ENCODE measurements around the gene KDELR3. TPM values are rescaled to one million over a fixed set of nuclear protein-coding genes. Genes with fewer than 3 reads are reported as not detected.

KDELR3 gene
- total RNA-seq, 2 experiments from 2014 or later = not detected

DNA sequence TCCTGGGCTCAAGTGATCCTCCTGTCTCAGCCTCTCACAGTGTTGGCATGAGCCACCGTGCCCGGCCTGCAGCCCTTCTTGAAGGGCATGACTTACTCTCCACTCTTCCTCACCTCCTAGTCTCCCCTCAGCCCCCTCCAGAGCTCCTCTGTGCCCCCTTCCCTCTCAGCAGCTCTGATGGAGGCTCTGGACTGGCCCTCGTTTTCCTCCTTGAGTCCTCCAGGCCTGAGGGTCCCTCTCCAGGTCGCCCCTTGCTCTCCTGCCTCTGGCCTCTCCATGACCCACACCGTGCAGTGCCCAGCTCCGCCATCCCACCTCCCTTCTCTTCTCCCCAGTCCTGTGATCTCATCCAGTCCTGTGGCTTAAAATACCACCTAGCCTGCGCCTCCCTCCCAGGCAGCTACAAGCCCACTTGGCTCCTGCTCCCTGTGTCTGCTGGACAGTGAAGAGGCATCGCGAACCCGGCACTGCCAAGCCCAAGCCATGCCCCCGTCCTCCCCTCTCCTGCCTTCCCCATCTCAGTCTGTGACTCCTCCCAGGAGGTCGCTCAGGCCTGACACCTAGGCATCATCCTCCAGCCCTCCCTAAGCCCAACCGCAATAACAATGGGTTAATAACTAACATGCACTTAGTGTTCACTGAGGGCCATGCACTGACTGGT, 24.8 kb upstream of the KDELR3 start:
- Histone ChIP-seq H3K4me3 (ENCODE audit: low read depth, low read length, poor library complexity, severe bottlenecking) (no peak overlapping the region), H3K4me2 (ENCODE audit: low read length) (no peak overlapping the region), H2AFZ (ENCODE audit: low read length) (no peak overlapping the region), H3K9me2 (ENCODE audit: insufficient read depth, low read length) (no peaks in the 10 kb centered on the region), H3K9me3 (ENCODE audit: low read length) (no peaks in the 10 kb centered on the region), H3K4me1 (ENCODE audit: insufficient read depth, low read length, poor library complexity, severe bottlenecking) (no peaks in the 10 kb centered on the region), H3K27ac (ENCODE audit: low read depth, low read length, poor library complexity, severe bottlenecking) (no peak overlapping the region), H3K36me3 (ENCODE audit: insufficient read depth, low read length) (no peaks in the 10 kb centered on the region), H4K20me1 (ENCODE audit: insufficient read depth, low read length) (no peaks in the 10 kb centered on the region), H3K79me2 (ENCODE audit: insufficient read depth, low read depth, low read length) (no peaks in the 10 kb centered on the region)
- ChIA-PET POLR2A (interaction anchor here (0.6 kb wide), 1 partner anchor 192 kb away, joined by 3 read pairs; no protein-coding TSS in a partner anchor), CTCF (ENCODE audit: unreplicated experiment) (no interaction called here)
- TF ChIP-seq EZH2phosphoT487 (IDR thresholded peaks at IDR 0.05; ENCODE audit: borderline replicate concordance, low read depth, low read length) = no peak
- TF ChIP-seq, protein P1, sequence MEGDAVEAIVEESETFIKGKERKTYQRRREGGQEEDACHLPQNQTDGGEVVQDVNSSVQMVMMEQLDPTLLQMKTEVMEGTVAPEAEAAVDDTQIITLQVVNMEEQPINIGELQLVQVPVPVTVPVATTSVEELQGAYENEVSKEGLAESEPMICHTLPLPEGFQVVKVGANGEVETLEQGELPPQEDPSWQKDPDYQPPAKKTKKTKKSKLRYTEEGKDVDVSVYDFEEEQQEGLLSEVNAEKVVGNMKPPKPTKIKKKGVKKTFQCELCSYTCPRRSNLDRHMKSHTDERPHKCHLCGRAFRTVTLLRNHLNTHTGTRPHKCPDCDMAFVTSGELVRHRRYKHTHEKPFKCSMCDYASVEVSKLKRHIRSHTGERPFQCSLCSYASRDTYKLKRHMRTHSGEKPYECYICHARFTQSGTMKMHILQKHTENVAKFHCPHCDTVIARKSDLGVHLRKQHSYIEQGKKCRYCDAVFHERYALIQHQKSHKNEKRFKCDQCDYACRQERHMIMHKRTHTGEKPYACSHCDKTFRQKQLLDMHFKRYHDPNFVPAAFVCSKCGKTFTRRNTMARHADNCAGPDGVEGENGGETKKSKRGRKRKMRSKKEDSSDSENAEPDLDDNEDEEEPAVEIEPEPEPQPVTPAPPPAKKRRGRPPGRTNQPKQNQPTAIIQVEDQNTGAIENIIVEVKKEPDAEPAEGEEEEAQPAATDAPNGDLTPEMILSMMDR (conservative IDR thresholded peaks at IDR 0.05; ENCODE audit: low read length) = no peak
- intact Hi-C loops (cut with micrococcal nuclease; ENCODE audit: unreplicated experiment) = no loop called here
- BruUV-seq (replicated peaks) = no TSS peak
- DNase-seq (ENCODE audit: low spot score) = no peak

DNA sequence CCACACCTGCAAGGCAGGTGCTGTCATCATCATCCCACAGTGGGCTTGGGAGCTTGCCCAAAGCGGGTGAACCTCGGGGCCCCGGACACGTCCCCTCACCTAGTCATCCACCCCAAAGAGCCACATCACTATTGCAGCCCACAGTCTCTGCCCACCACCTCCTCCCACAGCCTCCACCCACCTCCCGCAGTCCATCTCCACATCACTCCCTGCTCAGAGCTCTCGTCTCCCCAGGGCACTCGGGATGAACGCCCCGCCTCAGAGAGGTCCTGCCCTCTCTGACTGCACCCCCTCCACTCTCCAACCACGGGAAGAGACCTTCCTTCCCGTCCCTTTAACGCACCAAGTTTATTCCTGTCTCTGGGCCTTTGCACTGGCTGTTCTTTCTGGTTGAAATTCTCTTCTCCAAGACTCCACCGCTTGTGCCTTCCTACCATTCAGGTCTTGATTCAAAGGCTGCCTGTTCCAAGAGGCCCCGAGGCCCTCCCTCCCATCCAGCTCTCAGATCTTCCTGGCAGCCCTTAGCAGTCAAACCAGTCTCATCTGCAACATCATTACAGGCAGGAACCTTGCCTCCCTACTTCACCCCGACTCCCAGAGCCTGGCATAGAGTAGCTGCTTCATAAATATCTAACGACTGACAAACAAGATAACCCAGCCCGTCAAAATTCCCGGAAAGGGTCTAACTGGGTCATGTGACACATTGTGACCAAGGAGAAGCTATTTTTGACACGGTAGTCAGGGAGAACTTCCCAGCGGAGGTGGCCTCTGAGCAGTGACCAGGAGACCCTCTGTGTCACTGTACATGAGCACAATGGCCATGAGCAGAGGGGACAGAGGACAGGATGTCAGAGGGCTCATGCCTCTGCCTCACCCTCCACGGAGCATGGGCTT, 24.0 kb upstream of the KDELR3 start:
- intact Hi-C loops (cut with micrococcal nuclease; ENCODE audit: unreplicated experiment) = no loop called here
- Histone ChIP-seq H3K4me2 (ENCODE audit: low read length) (no peak overlapping the region), H3K4me3 (ENCODE audit: low read depth, low read length, poor library complexity, severe bottlenecking) (no peak overlapping the region), H3K27ac (ENCODE audit: low read depth, low read length, poor library complexity, severe bottlenecking) (no peak overlapping the region), H3K9me3 (ENCODE audit: low read length) (no peaks in the 10 kb centered on the region), H3K79me2 (ENCODE audit: insufficient read depth, low read depth, low read length) (no peaks in the 10 kb centered on the region), H3K9me2 (ENCODE audit: insufficient read depth, low read length) (no peaks in the 10 kb centered on the region), H3K4me1 (ENCODE audit: insufficient read depth, low read length, poor library complexity, severe bottlenecking) (no peaks in the 10 kb centered on the region), H4K20me1 (ENCODE audit: insufficient read depth, low read length) (no peaks in the 10 kb centered on the region), H2AFZ (ENCODE audit: low read length) (no peak overlapping the region), H3K36me3 (ENCODE audit: insufficient read depth, low read length) (no peaks in the 10 kb centered on the region)
- ChIA-PET CTCF (ENCODE audit: unreplicated experiment) (no interaction called here), POLR2A (no interaction called here)
- no TSS peak for BruUV-seq (replicated peaks)
- no peak for TF ChIP-seq EZH2phosphoT487 (IDR thresholded peaks at IDR 0.05; ENCODE audit: borderline replicate concordance, low read depth, low read length)
- TF ChIP-seq, protein P1 (conservative IDR thresholded peaks at IDR 0.05; ENCODE audit: low read length) = no peak
- DNase-seq (ENCODE audit: low spot score) = no peak

DNA sequence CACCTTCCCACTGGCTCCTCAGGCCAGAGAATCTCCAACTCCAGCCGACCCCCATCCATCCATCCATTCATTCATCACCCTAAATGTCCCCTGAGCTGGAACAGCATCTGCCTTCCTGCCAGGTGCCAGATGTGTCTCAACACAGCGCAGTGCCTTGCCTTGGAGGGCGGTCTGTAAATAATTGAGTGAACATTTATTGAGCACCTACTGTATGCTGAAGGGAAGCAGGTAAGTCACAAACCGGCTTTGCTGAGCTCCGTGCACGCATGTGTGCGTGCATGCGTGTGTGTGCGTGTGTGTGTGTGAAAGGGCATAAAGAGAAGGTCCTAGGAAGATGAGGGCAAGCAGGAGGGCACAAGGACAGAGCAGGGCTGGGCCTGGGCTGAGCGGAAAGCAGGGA, 23.1 kb upstream of the KDELR3 start:
- CTCF ChIA-PET (ENCODE audit: unreplicated experiment) = no interaction called here
- intact Hi-C loops (cut with micrococcal nuclease; ENCODE audit: unreplicated experiment) = no loop called here
- no TSS peak for BruUV-seq (replicated peaks)

More for the DNA sequence above, 23.1 kb upstream of the KDELR3 start:
- no peaks in the 10 kb centered on the region for H4K20me1 ChIP-seq (ENCODE audit: insufficient read depth, low read length)
- H3K4me3 ChIP-seq (ENCODE audit: low read depth, low read length, poor library complexity, severe bottlenecking) = no peak overlapping the region
- POLR2A ChIA-PET = no interaction called here
- no peak overlapping the region for H2AFZ ChIP-seq (ENCODE audit: low read length)
- no peak for DNase-seq (ENCODE audit: low spot score)
- no peaks in the 10 kb centered on the region for H3K4me1 ChIP-seq (ENCODE audit: insufficient read depth, low read length, poor library complexity, severe bottlenecking)
- H3K79me2 ChIP-seq (ENCODE audit: insufficient read depth, low read depth, low read length) = no peaks in the 10 kb centered on the region
- no peaks in the 10 kb centered on the region for H3K9me2 ChIP-seq (ENCODE audit: insufficient read depth, low read length)
- H3K9me3 ChIP-seq (ENCODE audit: low read length) = no peaks in the 10 kb centered on the region
- no peak overlapping the region for H3K4me2 ChIP-seq (ENCODE audit: low read length)
- TF ChIP-seq EZH2phosphoT487 (IDR thresholded peaks at IDR 0.05; ENCODE audit: borderline replicate concordance, low read depth, low read length) = no peak
- TF ChIP-seq, protein P1 (conservative IDR thresholded peaks at IDR 0.05; ENCODE audit: low read length) = no peak
- no peaks in the 10 kb centered on the region for H3K36me3 ChIP-seq (ENCODE audit: insufficient read depth, low read length)
- H3K27ac ChIP-seq (ENCODE audit: low read depth, low read length, poor library complexity, severe bottlenecking) = no peak overlapping the region

All from OCI-LY7 (cell line).